IMR-90 (cell line): ENCODE data around the gene RBPJ.

Source experiments
- BHLHE40 ChIP-seq: fragments of 150-350 bp; IDR thresholded peaks from 2 replicates; pipeline ENCODE4 v1.6.1; 2016; ENCODE audit warnings: mild to moderate bottlenecking, low read depth, low read length
- CHD1 ChIP-seq: IDR thresholded peaks from 2 replicates; pipeline ENCODE4 v1.6.1; 2012; ENCODE audit warnings: low read depth, low read length, improper control_type of control experiment
- MAFK ChIP-seq: IDR thresholded peaks from 2 replicates; pipeline ENCODE4 v1.6.1; 2012; ENCODE audit warnings: low read depth, low read length, improper control_type of control experiment
- MAZ ChIP-seq: IDR thresholded peaks from 2 replicates; pipeline ENCODE4 v1.6.1; 2012; ENCODE audit warnings: low read depth, mild to moderate bottlenecking, low read length, improper control_type of control experiment, moderate library complexity, borderline replicate concordance
- MXI1 ChIP-seq: IDR thresholded peaks from 2 replicates; pipeline ENCODE4 v1.6.1; 2012; ENCODE audit warnings: low read depth, mild to moderate bottlenecking, low read length, moderate library complexity, borderline replicate concordance
- POLR2A ChIP-seq: IDR thresholded peaks from 2 replicates; pipeline ENCODE4 v1.6.1; 2012; ENCODE audit warnings: mild to moderate bottlenecking, low read depth, low read length
- RCOR1 ChIP-seq: IDR thresholded peaks from 2 replicates; pipeline ENCODE4 v1.6.1; 2012; ENCODE audit warnings: mild to moderate bottlenecking, low read length, improper control_type of control experiment; ENCODE audit not compliant: insufficient replicate concordance
- RFX5 ChIP-seq: IDR thresholded peaks from 2 replicates; pipeline ENCODE4 v1.8.0; 2012; ENCODE audit warnings: low read depth, mild to moderate bottlenecking, low read length, moderate library complexity
- SMC3 ChIP-seq: fragments of 150-350 bp; IDR thresholded peaks from 2 replicates; pipeline ENCODE4 v1.6.1; 2016; ENCODE audit warnings: low read depth, mild to moderate bottlenecking, antibody characterized with exemption, low read length, moderate library complexity
- TF ChIP-seq, protein P1 (sequence below): conservative IDR thresholded peaks from 2 replicates; pipeline ENCODE4 v1.5.1; 2012; ENCODE audit warnings: mild to moderate bottlenecking, low read depth, low read length, improper control_type of control experiment
- TF ChIP-seq, protein P2 (sequence below): fragments of 150-350 bp; IDR thresholded peaks from 2 replicates; pipeline ENCODE4 v1.6.1; 2017; ENCODE audit warnings: mild to moderate bottlenecking, antibody characterized with exemption, low read length, low read depth
- TF ChIP-seq, protein P3 (sequence below): fragments of 150-350 bp; IDR thresholded peaks from 2 replicates; pipeline ENCODE4 v1.6.1; 2016; ENCODE audit warnings: low read depth, mild to moderate bottlenecking, low read length, moderate library complexity, borderline replicate concordance

DNA sequence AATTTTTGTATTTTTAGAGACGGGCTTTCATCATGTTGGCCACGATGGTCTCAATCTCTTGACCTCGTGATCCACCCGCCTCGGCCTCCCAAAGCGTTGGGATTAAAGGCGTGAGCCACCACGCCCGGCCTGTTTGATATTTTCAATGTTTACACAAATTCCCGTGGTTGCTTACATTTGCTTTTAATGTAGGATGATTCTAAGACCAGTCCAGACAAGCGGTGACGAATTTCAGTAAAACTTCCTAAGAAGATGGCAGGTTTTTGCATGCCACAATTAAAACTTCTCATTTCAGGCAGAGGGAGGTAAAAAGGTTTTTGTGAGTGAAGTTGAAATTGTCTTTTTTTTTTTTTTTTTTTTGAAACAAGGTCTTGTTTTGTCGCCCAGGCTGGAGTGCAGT, 41.4 kb upstream of the RBPJ start:
- TF ChIP-seq, protein P1, sequence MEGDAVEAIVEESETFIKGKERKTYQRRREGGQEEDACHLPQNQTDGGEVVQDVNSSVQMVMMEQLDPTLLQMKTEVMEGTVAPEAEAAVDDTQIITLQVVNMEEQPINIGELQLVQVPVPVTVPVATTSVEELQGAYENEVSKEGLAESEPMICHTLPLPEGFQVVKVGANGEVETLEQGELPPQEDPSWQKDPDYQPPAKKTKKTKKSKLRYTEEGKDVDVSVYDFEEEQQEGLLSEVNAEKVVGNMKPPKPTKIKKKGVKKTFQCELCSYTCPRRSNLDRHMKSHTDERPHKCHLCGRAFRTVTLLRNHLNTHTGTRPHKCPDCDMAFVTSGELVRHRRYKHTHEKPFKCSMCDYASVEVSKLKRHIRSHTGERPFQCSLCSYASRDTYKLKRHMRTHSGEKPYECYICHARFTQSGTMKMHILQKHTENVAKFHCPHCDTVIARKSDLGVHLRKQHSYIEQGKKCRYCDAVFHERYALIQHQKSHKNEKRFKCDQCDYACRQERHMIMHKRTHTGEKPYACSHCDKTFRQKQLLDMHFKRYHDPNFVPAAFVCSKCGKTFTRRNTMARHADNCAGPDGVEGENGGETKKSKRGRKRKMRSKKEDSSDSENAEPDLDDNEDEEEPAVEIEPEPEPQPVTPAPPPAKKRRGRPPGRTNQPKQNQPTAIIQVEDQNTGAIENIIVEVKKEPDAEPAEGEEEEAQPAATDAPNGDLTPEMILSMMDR: no peak
- TF ChIP-seq SMC3 (no peak), CHD1 (no peak), POLR2A (no peak), MXI1 (no peak), MAZ (no peak), RFX5 (no peak), BHLHE40 (no peak), RCOR1 (no peak), MAFK (no peak)
- TF ChIP-seq, protein P2, sequence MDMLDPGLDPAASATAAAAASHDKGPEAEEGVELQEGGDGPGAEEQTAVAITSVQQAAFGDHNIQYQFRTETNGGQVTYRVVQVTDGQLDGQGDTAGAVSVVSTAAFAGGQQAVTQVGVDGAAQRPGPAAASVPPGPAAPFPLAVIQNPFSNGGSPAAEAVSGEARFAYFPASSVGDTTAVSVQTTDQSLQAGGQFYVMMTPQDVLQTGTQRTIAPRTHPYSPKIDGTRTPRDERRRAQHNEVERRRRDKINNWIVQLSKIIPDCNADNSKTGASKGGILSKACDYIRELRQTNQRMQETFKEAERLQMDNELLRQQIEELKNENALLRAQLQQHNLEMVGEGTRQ: no peak
- TF ChIP-seq, protein P3, sequence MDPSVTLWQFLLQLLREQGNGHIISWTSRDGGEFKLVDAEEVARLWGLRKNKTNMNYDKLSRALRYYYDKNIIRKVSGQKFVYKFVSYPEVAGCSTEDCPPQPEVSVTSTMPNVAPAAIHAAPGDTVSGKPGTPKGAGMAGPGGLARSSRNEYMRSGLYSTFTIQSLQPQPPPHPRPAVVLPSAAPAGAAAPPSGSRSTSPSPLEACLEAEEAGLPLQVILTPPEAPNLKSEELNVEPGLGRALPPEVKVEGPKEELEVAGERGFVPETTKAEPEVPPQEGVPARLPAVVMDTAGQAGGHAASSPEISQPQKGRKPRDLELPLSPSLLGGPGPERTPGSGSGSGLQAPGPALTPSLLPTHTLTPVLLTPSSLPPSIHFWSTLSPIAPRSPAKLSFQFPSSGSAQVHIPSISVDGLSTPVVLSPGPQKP: no peak
